ENCODE data around the gene PAPSS2.
"Not testable (repeated sequence)": the region's sequence is repeated elsewhere in the genome, so short reads cannot be mapped to it uniquely, and the experiment has no call there.

The PAPSS2 gene

DNA sequence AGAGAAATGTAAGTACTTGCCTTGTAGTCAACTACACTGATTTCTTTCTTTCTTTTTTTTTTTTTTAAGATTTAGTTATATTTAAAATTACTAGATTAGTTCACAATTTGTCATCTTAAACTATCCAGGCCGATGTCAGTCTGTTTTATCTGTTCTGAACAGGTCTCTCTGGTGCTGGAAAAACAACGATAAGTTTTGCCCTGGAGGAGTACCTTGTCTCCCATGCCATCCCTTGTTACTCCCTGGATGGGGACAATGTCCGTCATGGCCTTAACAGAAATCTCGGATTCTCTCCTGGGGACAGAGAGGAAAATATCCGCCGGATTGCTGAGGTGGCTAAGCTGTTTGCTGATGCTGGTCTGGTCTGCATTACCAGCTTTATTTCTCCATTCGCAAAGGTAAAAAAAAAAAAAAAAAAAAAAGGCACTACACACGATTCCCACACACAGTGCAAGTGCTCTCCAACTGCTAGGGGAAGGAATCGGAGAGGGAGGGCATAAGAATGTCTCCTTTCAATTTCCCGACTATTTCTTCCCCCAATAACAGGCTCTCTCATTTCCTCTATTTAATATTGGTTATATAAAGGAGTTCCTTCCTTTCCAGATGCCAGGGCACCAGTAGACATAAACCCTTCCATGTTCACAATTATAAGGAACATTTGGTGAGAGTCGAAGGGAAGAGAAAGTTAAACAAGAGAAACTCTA, 53.4 kb downstream of the PAPSS2 start:
- DNase-seq = no peak

DNA sequence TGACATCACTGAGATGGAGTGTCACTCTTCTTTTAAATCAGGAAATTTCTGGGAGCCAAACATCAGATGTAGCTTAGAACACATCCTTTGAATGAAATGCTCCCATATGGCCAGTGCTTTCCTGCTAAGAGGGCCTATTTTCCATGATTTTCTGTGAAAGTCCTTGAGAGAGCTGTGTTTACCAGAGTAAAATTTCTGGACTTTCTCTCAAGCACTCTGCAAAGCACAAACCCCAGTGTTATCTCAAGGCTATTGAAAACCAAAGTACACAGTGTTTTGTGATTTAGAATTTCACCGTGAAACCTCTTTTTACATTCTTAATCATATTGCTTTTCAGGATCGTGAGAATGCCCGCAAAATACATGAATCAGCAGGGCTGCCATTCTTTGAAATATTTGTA, 54.0 kb downstream of the PAPSS2 start:
- DNase-seq = no peak

DNA sequence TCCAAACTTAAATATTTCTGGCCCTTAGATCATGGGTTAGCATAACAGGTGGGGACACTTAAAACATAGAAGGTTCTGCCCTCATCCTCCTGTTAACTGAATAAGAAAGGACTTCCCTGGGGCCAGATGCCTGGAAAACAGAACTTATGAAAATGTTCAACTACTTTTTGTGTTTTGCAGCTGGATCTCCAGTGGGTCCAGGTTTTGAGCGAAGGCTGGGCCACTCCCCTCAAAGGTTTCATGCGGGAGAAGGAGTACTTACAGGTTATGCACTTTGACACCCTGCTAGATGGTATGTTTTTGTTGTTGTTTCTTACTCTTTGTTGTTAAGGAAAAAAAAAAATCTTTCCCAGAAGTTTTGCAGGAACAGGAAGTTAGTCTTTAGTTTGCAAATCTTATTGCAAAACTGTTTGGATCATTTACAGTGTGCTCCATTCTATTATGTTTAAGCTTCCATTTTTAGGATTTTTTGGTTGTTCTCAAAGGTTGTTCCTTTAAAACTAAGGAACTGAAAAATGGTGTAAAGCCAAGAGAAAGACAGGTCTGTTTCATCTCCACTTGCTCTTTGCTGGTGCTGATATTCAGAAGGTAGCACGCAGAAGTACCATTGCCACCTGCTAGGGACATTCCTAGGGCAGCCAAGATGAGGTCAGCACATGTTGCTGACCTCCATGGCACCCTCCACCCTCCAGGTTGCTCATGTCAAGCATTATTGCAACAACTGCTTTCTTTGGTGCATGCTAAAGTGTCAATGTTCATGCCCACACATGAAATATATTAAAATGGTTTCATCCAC, 56.1 kb downstream of the PAPSS2 start:
- DNase-seq = no peak

DNA sequence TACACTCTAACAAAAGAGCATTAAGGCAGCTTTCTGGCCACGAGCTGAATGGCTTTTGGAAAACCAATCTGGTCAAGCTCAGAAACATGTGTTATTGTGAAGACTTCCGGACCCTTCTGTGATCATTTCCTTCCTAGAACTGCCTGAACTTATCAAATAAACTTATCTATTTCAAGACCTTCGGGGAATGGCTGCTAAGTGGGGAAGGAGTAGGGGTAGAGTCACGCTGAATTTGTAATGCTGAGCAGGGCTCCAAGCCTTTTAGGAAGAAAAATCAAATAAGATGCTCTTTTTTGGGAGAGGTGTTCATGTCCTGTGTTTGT, 56.6 kb downstream of the PAPSS2 start:
- no peak for DNase-seq

DNA sequence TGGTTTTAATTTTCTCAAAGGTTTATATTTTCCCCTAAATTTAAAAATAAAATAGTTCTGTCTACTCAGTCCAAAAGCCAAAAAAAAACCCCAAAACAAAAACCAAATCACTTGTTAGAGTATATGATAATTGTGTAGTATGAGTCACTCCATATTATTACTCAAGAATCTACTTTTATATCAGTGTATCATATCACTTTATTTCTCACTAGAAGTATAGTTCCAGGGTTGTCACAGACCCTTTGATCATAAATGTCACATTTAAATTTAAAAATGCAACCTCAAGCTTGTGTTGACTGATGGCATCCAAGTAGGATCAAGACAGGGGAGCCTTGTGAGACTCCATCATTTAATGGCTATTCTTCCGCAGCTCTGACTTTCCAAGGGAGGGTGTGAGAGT, 61.0 kb downstream of the PAPSS2 start:
- no peak for DNase-seq

DNA sequence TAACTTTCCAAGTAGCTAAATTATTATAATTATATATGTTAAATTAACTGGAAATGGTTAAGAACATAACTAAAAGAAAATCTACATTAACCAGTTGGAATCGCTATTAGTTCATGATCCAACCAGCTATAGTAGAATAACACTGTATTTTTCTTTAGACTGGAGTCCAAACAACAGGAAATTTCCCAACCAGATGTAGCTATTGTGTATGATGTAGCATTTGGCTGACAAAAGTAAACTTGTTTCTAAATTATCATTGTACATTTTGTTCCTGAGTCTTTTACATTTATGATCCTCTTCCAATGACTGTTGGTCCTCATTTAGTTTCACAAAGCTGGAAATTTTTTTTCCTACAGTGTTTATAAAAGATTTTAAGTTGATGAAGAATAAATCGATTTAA, 62.1 kb downstream of the PAPSS2 start:
- DNase-seq = no peak

DNA sequence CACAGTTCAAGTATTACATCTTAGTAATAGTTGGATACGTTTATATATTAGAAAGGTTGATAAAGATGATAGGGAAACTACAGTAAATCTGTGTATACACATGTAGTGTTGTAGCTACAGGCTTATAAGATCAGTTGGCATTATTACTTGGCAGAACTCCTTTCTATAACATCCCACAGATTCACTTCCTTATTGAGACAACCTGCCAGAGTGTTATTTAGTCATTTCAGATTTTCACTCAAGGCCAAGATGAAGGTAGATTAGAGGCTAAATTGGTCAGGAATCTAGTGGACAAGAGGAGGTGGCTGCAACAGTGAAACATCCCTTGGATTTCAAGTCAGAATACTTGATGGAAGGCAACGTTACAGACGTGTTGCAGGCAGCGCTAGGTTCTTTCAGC, 63.0 kb downstream of the PAPSS2 start:
- DNase-seq = no peak

DNA sequence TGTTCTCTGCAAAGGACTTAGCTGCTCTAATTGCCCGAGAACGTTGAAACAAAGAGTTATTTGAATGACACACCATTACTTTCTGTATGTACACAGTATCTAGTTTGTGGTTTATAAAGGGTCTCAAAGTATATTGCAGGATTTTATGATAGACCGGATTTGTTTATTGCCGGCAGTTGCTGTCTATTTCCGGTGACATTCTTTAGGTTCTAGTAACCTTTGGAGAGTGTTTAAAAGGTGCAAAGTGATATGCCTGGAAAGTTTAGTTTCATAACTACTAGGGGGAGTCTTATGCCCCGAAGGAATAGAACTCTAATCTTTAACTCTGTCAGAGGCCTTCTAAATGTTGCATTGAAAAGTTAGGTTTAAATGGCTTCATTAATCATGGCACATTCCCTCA, 63.8 kb downstream of the PAPSS2 start:
- DNase-seq = no peak

DNA sequence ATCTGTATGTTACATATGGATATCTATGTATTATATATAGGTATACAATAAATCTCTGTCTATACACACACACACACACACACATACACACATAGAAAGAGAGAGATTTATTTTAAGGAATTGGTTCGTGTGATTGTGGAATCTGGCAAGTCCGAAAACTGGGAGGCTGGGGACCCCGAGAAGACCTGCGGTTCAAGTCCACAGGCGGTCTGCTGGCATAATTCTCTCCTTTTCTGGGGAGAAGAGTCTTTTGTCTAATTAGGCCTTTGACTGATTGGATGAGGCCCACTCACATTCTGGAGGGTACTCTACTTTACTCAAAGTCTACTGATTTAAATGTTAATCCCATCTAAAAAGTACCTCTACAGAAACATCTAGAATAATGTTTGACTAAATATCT, 65.1 kb downstream of the PAPSS2 start:
- no peak for DNase-seq

DNA sequence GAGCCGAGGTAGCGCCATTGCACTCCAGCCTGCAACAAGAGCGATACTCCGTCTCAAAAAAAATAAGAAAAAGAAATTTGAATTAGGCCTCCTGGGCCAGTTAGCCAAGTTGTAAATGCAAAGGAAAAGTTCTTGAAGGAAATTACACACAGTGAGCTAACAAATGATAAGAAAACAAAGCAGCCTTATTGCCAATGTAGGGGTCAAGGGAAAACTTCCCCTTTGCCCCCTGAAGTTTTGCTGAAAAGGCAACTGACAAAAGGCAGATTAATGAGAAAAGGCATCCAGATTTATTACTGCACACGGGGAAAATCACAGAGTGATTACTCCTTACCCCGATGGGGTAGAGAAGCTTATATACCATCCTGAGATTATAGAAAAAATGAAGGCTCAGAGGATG, 70.3 kb downstream of the PAPSS2 start:
- DNase-seq = no peak

DNA sequence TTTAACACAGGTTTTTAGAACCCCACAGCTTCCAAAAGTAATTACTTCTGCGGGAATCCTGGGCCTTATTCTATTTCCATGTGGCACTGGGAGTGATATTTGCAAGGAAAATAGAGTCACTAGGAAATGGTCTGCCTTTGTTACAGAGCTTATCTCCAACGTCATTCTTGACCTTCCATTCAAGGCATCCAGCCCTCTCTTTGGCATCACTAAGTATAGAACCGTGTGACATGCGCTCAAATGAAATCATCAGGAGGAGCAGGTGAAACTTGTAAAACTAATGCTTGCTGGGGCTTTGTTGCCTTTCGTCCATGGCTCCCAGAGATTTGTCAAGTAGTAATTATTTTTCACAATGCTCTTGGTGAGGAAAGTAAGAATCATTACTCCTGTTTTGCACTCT, 73.4 kb downstream of the PAPSS2 start:
- DNase-seq = no peak

DNA sequence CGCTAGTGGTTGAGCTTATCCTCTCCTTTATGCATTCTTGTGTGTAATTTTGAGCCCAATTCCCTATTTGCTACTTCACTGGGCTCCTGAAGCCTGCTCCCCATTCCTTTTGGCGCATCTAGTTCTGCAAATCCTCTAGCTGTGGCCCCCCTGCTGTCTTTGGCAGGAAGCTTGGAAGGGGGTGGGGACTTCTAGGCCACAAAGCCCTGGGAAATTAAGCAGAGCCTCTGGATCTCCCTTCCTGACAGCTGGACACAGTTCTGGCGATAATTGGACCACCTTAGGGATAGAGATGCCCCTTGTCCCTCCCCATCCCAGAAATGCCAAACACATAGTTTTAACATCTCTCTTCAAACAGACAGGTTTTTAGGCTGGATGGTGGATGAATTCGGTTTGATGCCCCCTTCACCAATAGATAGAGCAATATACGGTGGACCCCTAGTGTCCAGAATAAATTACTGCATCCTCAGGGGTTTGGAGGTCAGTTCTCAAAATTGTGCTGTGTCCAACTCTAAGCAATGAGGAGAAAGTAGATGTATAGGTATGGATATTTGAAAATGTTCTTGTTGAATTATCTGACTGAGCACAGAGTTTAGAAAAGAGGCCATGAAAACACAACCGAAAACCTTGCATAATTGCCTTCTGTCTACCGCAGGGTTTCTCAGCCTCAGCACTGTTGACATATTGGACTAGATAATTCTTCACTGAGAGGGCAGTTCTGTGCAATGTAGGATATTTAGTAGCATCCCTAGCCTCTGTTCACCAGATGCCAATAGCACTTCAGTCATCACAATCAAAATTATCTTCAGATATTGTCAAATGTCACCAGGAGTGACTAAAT, 75.5 kb downstream of the PAPSS2 start:
- no peak for DNase-seq

DNA sequence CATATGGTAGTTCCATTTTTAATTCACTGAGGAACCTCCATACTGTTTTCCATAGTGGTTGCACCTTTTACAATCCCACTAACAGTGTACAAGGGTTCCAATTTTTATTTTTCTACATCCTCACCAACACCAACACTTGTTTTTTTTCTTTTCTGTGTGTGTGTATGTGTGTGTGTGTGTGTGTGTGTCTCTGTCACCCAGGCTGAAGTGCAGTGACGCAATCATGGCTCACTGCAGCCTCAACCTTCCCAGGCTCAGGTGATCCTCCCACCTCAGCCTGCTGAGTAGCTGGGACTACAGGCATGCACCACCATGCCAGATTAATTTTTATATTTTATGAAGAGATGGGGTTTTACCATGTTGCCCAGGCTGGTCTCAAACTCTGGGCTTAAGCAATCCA, 78.6 kb downstream of the PAPSS2 start:
- DNase-seq = not testable (repeated sequence)

DNA sequence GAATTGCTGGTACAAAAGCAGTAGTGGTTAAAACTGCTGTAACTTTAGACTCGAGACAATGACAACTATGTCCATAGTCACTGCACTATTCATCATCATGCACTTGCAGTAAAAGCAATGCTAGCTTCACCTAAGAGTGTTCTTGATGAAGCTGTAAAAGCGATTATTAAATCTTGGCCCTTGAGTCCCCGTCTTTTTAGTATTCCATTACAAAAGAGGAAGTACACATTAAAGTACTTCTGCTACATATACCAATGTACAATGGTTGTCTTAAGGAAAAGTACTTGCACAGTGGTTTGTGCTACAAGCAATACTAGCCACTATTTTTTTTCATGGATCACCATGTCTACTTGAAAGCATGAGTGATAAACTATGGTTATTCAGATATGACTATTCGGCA, 80.0 kb downstream of the PAPSS2 start:
- no peak for DNase-seq

DNA sequence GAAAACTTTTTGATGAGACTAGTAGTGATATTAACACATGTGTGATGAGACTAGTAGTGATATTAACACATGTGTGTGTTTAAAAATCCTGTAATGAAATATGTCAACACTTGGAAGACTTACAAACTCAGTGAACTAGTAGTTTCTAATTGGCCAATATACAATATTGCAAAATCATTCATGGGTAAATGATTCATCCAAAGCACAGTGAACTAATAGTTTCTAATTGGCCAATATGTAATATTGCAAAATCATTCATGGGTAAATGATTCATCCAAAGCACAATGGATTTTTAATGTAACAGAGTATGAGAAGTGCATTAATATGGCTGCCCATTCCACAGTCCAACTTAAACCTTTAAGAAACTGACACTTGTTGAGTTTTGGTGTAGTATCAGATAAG, 80.6 kb downstream of the PAPSS2 start:
- DNase-seq = no peak

DNA sequence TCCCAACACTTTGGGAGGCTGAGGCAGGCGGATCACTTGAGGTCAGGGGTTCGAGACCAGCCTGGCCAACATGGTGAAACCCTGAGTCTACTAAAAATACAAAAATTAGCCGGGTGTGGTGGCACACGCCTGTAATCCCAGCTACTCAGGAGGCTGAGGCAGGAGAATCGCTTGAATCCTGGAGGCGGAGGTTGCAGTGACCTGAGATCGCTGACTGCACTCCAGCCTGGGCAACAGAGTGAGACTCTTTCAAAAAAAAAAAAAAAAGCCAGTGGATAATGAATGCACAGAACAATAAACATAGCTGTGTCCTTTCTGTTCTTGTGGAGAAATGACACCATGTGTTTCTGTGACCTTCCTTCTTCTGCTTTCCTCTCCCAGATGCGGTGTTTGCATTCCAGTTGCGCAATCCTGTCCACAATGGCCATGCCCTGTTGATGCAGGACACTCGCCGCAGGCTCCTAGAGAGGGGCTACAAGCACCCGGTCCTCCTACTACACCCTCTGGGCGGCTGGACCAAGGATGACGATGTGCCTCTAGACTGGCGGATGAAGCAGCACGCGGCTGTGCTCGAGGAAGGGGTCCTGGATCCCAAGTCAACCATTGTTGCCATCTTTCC, 83.4 kb downstream of the PAPSS2 start:
- DNase-seq = not testable (repeated sequence)

DNA sequence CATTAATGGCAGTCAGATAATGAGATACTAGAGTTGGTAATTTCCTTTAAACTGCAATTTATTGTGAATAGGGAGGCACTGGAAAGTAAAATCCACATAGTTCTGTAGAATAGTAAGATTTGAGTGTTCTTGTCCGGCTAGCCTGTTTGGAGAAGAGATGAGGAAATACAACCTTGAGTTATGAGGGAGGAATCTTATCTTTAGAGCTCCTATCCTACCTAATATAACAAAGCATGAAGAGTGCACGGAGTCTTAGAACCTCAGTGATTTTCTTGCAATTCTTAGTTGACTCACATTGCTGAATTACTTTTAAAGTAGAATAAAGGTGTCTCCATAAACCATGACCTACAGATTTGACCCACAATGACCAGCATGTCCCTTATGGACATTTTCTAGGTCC, 84.9 kb downstream of the PAPSS2 start:
- DNase-seq = no peak

DNA sequence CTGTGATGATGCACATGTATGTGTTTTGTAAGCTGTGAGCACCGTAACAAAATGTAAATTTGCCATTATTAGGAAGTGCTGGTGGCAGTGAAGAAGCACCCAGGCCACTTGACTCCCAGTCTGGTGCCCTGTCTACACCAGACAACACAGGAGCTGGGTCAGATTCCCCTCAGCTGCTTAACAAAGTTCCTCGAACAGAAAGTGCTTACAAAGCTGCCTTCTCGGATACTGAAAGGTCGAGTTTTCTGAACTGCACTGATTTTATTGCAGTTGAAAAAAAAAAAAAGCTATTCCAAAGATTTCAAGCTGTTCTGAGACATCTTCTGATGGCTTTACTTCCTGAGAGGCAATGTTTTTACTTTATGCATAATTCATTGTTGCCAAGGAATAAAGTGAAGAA, 87.2 kb downstream of the PAPSS2 start:
- DNase-seq = no peak

DNA sequence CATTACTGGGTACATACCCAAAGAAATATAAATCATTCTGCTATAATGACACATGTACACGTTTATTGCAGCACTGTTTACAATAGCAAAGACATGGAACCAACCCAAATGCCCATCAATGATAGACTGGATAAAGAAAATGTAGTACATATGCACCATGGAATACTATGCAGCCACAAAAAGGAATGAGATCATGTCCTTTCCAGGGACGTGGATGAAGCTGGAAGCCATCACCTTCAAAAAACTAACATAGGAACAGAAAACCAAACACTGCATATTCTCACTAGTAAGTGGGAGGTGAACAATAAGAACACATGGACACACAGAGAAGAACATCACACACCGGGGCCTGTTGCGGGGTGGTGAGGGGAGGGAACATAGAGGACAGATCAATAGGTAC, 88.6 kb downstream of the PAPSS2 start:
- DNase-seq = not testable (repeated sequence)

DNA sequence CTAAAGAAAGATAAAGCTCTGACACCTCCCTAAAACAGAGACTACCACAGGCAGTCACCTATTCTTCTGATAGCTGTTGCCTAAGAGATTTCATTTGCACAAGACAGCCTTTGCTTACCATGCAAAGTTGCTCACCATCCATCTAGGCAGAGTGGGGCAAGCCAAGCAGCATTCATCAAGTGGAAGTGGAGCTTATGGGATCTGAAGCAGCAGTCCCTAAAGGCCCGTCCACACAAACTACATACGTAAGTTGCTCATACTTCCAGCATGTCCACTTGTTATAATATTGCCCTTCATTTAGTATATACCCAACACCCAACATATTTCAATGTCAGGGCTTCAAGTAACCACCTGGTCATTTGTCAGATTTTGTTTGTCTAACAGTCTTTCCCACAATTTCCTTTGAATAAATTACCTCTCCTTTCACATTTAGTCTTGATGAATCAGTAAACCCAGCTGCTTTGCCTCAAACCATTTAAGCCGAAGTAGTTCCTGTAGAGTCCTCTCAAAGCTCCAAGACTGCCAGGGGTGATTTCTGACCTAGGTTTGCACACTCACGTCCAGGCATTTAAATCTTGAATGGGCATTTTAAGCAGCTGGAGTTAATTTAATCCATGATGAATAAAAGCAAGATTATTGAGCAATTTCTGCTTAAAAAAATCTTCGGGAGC, 90.5 kb downstream of the PAPSS2 start:
- no peak for DNase-seq

DNA sequence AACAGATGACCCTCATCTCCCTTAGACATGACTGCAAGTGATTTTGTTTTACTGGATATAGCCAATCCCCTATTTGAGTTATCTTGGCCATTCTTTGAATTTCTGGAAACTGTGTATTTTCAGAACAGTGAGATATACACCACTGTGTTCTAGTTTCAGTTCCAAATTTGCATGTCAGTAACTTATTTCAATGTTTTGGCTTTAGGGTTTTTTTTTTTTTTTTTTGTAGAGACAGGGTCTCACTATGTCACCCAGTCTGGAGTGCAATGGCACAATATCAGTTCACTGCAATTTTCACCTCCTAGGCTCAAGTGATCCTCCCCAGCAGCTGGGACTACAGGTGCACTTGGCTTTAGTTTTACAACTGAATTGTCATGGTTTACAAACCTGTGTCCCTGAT, 91.1 kb downstream of the PAPSS2 start:
- DNase-seq = no peak

DNA sequence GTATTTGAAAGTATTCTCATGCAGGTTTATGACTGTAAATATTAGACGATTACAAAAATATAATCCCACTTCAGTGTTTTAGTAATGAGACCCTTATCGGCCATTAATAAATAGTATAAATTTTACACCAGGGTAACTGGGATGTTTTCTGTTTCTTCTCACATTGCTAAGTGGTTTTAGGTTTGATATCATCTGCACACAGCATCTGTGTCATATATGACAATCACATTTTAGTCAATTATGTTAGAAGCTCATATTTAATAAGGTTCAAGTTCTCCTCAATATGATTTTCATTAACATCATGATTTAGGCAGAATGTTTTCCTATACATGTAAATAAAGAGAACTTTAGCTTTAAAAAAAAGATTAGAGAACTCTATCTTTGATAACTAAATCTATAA, 91.6 kb downstream of the PAPSS2 start:
- no peak for DNase-seq

DNA sequence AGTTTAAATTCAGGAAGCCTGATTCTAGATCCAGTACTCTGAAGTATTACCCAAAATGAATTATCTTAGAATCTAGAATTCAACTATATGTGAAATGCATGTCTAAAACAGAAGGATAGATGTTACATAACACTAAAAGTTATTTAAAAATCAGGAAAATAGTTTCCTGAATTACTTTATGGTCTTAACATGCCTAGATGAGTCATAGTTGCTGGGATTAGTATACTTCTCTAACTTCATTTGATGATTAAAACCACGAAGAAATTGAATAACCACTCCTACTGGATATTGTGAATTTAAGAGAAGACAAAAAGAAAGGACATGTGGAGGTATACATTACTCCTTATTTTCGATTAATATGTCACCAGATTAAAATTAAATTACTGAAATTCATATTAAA, 92.9 kb downstream of the PAPSS2 start:
- DNase-seq = no peak

All from stimulated activated CD8-positive, alpha-beta memory T cell treated with anti-CD3 and anti-CD28 coated beads, Interleukin-4, amount 100 ng/mL, for 48 hours (primary cell).